Neural cell (in vitro differentiated cells): ENCODE data around the gene COL5A1. TPM values are rescaled to one million over a fixed set of nuclear protein-coding genes. Genes with fewer than 3 reads are reported as not detected.

Experiments used
- H2AFZ ChIP-seq: fragments of 200-600, 300-800 bp; sonication (generic), shearing (Covaris generic); 2 replicates; pipeline ENCODE4 v1.6.0; 2014; ENCODE audit warnings: low read depth, mild to moderate bottlenecking, antibody characterized with exemption, low read length, moderate library complexity
- H3F3A ChIP-seq: fragments of 200-600 bp; shearing (Covaris generic); 2 replicates; pipeline ENCODE4 v1.6.1; 2016; ENCODE audit warnings: mild to moderate bottlenecking, moderate library complexity, mixed read lengths, antibody characterized with exemption, low read length; ENCODE audit not compliant: insufficient read depth, poor library complexity, severe bottlenecking
- H3K27ac ChIP-seq: fragments of 200-600, 300-800 bp; sonication (generic), shearing (Covaris generic); 2 replicates; pipeline ENCODE4 v1.5.1; 2014; ENCODE audit warnings: mild to moderate bottlenecking, low read length, moderate library complexity
- H3K27me3 ChIP-seq: fragments of 300-800, 200-600 bp; sonication (generic), shearing (Covaris generic); 2 replicates; pipeline ENCODE4 v1.6.0; 2014; ENCODE audit warnings: mild to moderate bottlenecking, low read depth, low read length, moderate library complexity; ENCODE audit not compliant: insufficient read depth
- H3K36me3 ChIP-seq: fragments of 300-800, 200-600 bp; sonication (generic), shearing (Covaris generic); 2 replicates; pipeline ENCODE4 v1.5.1; 2014; ENCODE audit warnings: mild to moderate bottlenecking, antibody characterized with exemption, low read length, moderate library complexity; ENCODE audit not compliant: insufficient read depth
- H3K4me2 ChIP-seq: fragments of 300-800, 200-600 bp; sonication (generic), shearing (Covaris generic); 2 replicates; pipeline ENCODE4 v1.6.0; 2014; ENCODE audit warnings: mild to moderate bottlenecking, low read length
- H3K4me3 ChIP-seq: fragments of 300-800, 200-600 bp; sonication (generic), shearing (Covaris generic); 2 replicates; pipeline ENCODE4 v1.5.1; 2014; ENCODE audit warnings: mild to moderate bottlenecking, low read length, moderate library complexity
- H3K79me2 ChIP-seq: fragments of 200-600 bp; shearing (Covaris generic); replicated peaks from 2 replicates; pipeline ENCODE4 v1.6.0; 2014; ENCODE audit warnings: mild to moderate bottlenecking, low read length, moderate library complexity; ENCODE audit not compliant: insufficient read depth
- H3K9ac ChIP-seq: fragments of 300-800, 200-600 bp; sonication (generic), shearing (Covaris generic); 2 replicates; pipeline ENCODE4 v1.6.1; 2016; ENCODE audit warnings: mild to moderate bottlenecking, low read length, mixed read lengths
- H3K9me2 ChIP-seq: fragments of 200-600 bp; shearing (Covaris generic); 2 replicates; pipeline ENCODE4 v1.6.1; 2016; ENCODE audit warnings: mild to moderate bottlenecking, low read length, mixed read lengths; ENCODE audit not compliant: insufficient read depth
- H3K9me3 ChIP-seq: fragments of 200-600, 300-800 bp; sonication (generic), shearing (Covaris generic); 2 replicates; pipeline ENCODE4 v1.6.1; 2016; ENCODE audit warnings: mild to moderate bottlenecking, mixed run types, low read length, moderate library complexity, mixed read lengths
- H4K20me1 ChIP-seq: fragments of 200-600 bp; shearing (Covaris generic); 2 replicates; pipeline ENCODE4 v1.6.1; 2016; ENCODE audit warnings: mild to moderate bottlenecking, mixed run types; ENCODE audit not compliant: insufficient read depth
- CTCF ChIP-seq: fragments of 450-650 bp; IDR thresholded peaks from 2 replicates; pipeline ENCODE4 v1.5.1; 2014; ENCODE audit warnings: antibody characterized with exemption, mild to moderate bottlenecking, moderate library complexity; ENCODE audit not compliant: poor library complexity, severe bottlenecking
- EP300 ChIP-seq: fragments of 450-650 bp; conservative IDR thresholded peaks from 2 replicates; pipeline ENCODE4 v1.6.1; 2014; ENCODE audit warnings: antibody characterized with exemption, mild to moderate bottlenecking, moderate library complexity; ENCODE audit not compliant: poor library complexity, severe bottlenecking
- EZH2 ChIP-seq: fragments of 200-600, 300-800 bp; shearing (Covaris generic), sonication (generic); IDR thresholded peaks from 2 replicates; pipeline ENCODE4 v1.6.1; 2014; ENCODE audit warnings: antibody characterized with exemption, low read length, borderline replicate concordance, mild to moderate bottlenecking; ENCODE audit not compliant: insufficient read depth, poor library complexity, severe bottlenecking
- MXI1 ChIP-seq: fragments of 450-650 bp; conservative IDR thresholded peaks from 2 replicates; pipeline ENCODE4 v1.6.1; 2014; ENCODE audit warnings: antibody characterized with exemption, mild to moderate bottlenecking; ENCODE audit not compliant: poor library complexity, severe bottlenecking
- POLR2AphosphoS5 ChIP-seq: IDR thresholded peaks from 2 replicates; pipeline ENCODE4 v1.6.1; 2012
- RAD21 ChIP-seq: fragments of 450-650 bp; conservative IDR thresholded peaks from 2 replicates; pipeline ENCODE4 v1.6.1; 2014; ENCODE audit warnings: antibody characterized with exemption, mild to moderate bottlenecking, moderate library complexity
- REST ChIP-seq: IDR thresholded peaks from 2 replicates; pipeline ENCODE4 v1.6.1; 2012; ENCODE audit warnings: borderline replicate concordance
- SMC3 ChIP-seq: fragments of 450-650 bp; conservative IDR thresholded peaks from 2 replicates; pipeline ENCODE4 v1.6.1; 2014; ENCODE audit warnings: antibody characterized with exemption, mild to moderate bottlenecking, moderate library complexity; ENCODE audit not compliant: poor library complexity
- TAF1 ChIP-seq: IDR thresholded peaks from 2 replicates; pipeline ENCODE4 v1.6.1; 2012; ENCODE audit warnings: low read depth
- polyA plus RNA-seq: library from polyadenylated mRNA; depleted of rRNA; stranded (reverse); fragments of >200 nt; gene quantifications from 2 replicates; pipeline ENCODE4 v1.2.3, GENCODE V29; 2014

Gene COL5A1
- polyA plus RNA-seq, 1 donor from 2014 or later: not detected

- H3K36me3 ChIP-seq: no peaks in the 10 kb centered on the region
- TF ChIP-seq TAF1: no peak
- TF ChIP-seq POLR2AphosphoS5: no peak
- TF ChIP-seq CTCF: no peak
- no peak for TF ChIP-seq EZH2
- H3K27ac ChIP-seq: no peak overlapping the region
- H3K4me2 ChIP-seq: no peak overlapping the region
- no peaks in the 10 kb centered on the region for H3K9me2 ChIP-seq
- H4K20me1 ChIP-seq: no peaks in the 10 kb centered on the region
- no peaks in the 10 kb centered on the region for H3K79me2 ChIP-seq
- no peak overlapping the region for H3K9ac ChIP-seq
- H3F3A ChIP-seq: no peaks in the 10 kb centered on the region
- H3K9me3 ChIP-seq: no peaks in the 10 kb centered on the region
- no peak overlapping the region for H3K4me3 ChIP-seq
- no peaks in the 10 kb centered on the region for H3K27me3 ChIP-seq
- no peak overlapping the region for H2AFZ ChIP-seq
Observed at GRCh38 chr9:134663753-134664415, 22.3 kb downstream of the COL5A1 start.

- H3K79me2 ChIP-seq: no peaks in the 10 kb centered on the region
- H3K36me3 ChIP-seq: no peaks in the 10 kb centered on the region
- H3K4me2 ChIP-seq: no peak overlapping the region
Observed at GRCh38 chr9:134664446-134664845, 22.8 kb downstream of the COL5A1 start.

More at GRCh38 chr9:134664446-134664845, 22.8 kb downstream of the COL5A1 start:
- Histone ChIP-seq H4K20me1 (no peaks in the 10 kb centered on the region), H3K27ac (no peak overlapping the region), H3F3A (no peaks in the 10 kb centered on the region), H3K9me2 (no peaks in the 10 kb centered on the region), H3K9ac (no peak overlapping the region), H3K27me3 (no peaks in the 10 kb centered on the region), H2AFZ (no peak overlapping the region), H3K9me3 (no peaks in the 10 kb centered on the region), H3K4me3 (no peak overlapping the region)
- no peak for TF ChIP-seq REST
- TF ChIP-seq MXI1: no peak
- TF ChIP-seq RAD21: no peak
- TF ChIP-seq POLR2AphosphoS5: no peak
- no peak for TF ChIP-seq CTCF
- no peak for TF ChIP-seq EP300
- no peak for TF ChIP-seq TAF1
- TF ChIP-seq SMC3: no peak
- TF ChIP-seq EZH2: no peak
